A673 (cell line): ENCODE data around the gene MEF2A. TPM values are rescaled to one million over a fixed set of nuclear protein-coding genes. Genes with fewer than 3 reads are reported as not detected.

Source experiments
- BruUV-seq: library from RNA; stranded (reverse); fragments of 400-500 nt; replicated peaks from 2 replicates; lab custom pipeline; 2021; lab: Mats Ljungman, UMichigan
- CTCF ChIA-PET: fragments of 300-600 bp; sonication (Branson Sonifier 250); formaldehyde crosslinking; loops from one replicate; lab custom pipeline; 2022; ENCODE audit warnings: antibody characterized with exemption; lab: Charles Lee
- POLR2A ChIA-PET: fragments of 300-600 bp; sonication (Branson Sonifier 250); formaldehyde crosslinking; loops from one replicate; lab custom pipeline; 2022; ENCODE audit warnings: antibody characterized with exemption; ENCODE audit not compliant: low non-redundant PET; lab: Charles Lee
- DNase-seq: peaks from one replicate; pipeline ENCODE4 v3.0.0-alpha.2; 2015; ENCODE audit warnings: low spot score
- H3K27ac ChIP-seq: fragments of 200-600 bp; sonication (generic); 2 replicates; pipeline ENCODE4 v1.5.1; 2016; ENCODE audit warnings: mixed run types, low read depth, mild to moderate bottlenecking, mixed read lengths, antibody characterized with exemption, low read length; ENCODE audit not compliant: poor library complexity, severe bottlenecking
- H3K27me3 ChIP-seq: fragments of 200-600 bp; sonication (generic); replicated peaks from 2 replicates; pipeline ENCODE4 v1.6.1; 2017; ENCODE audit warnings: mixed run types, low read depth, mild to moderate bottlenecking, mixed read lengths, antibody characterized with exemption, low read length; ENCODE audit not compliant: insufficient read depth, poor library complexity
- H3K36me3 ChIP-seq: fragments of 200-600 bp; sonication (generic); 2 replicates; pipeline ENCODE4 v1.6.1; 2016; ENCODE audit warnings: mixed run types, mild to moderate bottlenecking, mixed read lengths, antibody characterized with exemption, low read length; ENCODE audit not compliant: insufficient read depth, poor library complexity, severe bottlenecking
- H3K4me1 ChIP-seq: fragments of 200-600 bp; sonication (generic); 2 replicates; pipeline ENCODE4 v1.6.1; 2017; ENCODE audit warnings: mixed run types, mild to moderate bottlenecking, mixed read lengths, antibody characterized with exemption, low read length; ENCODE audit not compliant: insufficient read depth, poor library complexity, severe bottlenecking
- H3K4me3 ChIP-seq: fragments of 200-600 bp; sonication (generic); 2 replicates; pipeline ENCODE4 v1.5.1; 2016; ENCODE audit warnings: low read depth, mixed run types, mild to moderate bottlenecking, mixed read lengths, low read length; ENCODE audit not compliant: poor library complexity, severe bottlenecking
- H3K9me3 ChIP-seq: fragments of 200-600 bp; sonication (generic); 2 replicates; pipeline ENCODE4 v1.6.1; 2016; ENCODE audit warnings: mixed run types, low read depth, mild to moderate bottlenecking, mixed read lengths, antibody characterized with exemption, low read length; ENCODE audit not compliant: poor library complexity, severe bottlenecking
- EZH2 ChIP-seq: fragments of 200-600 bp; sonication (generic); IDR thresholded peaks from 2 replicates; pipeline ENCODE4 v1.6.1; 2017; ENCODE audit warnings: borderline replicate concordance, low read depth, mild to moderate bottlenecking, mixed read lengths, antibody characterized with exemption, low read length; ENCODE audit not compliant: poor library complexity, severe bottlenecking
- intact Hi-C: fragments of 100-400 bp; cut with micrococcal nuclease; formaldehyde crosslinking; loops from one replicate; pipeline ENCODE4 v1.10.0; 2022; ENCODE audit not compliant: unreplicated experiment
- total RNA-seq: library from RNA; stranded (reverse); gene quantifications from 2 replicates; pipeline ENCODE4 v1.2.3, GENCODE V29; 2021
- TF ChIP-seq, protein P1 (sequence below): fragments of 300-800, 200-600 bp; sonication (generic); conservative IDR thresholded peaks from 2 replicates; pipeline ENCODE4 v1.5.1; 2017; ENCODE audit warnings: low read depth, mild to moderate bottlenecking, antibody characterized with exemption, low read length, moderate library complexity, mixed read lengths

MEF2A gene
- total RNA-seq, 1 experiment from 2014 or later = 26.4 TPM

DNA sequence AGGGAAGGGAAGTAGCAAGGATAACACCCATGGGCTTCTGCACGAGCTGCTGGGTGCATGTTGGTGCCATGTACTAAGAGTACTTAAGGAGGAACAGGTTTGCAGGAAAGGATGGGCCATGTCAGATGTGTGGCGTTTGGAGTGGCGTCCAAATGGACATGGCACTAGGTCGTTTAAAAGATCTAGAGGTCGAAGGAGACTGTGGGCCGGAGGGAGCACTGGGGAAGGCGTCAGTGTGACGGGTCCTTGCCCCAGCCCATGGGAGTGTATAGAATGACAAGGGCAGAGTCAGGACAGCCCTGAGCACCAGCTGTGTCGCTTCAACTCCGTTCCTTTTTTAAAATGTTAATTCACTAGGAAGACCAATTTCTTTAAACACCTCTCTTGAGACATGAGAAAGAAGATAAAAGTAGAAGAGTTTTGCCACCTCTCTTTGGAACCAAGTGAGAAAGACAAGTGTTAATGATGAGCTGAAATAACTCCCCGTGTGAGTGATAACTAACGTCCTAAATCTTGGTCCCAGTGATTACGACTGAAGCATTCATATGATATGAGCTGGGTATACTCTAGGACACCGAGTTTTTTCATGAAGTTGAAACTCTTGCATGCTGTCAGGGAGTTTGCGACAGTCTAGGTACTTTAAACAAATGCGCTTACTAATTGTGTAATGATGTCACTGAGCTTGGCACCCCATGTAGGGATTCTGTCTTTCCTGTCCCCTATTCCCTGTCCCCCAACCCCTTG lies 143.6 kb downstream of the MEF2A start:
- CTCF ChIA-PET = no interaction called here
- no TSS peak for BruUV-seq
- POLR2A ChIA-PET = no interaction called here
- H3K4me3 ChIP-seq = no peak overlapping the region
- TF ChIP-seq EZH2 = no peak
- TF ChIP-seq, protein P1, sequence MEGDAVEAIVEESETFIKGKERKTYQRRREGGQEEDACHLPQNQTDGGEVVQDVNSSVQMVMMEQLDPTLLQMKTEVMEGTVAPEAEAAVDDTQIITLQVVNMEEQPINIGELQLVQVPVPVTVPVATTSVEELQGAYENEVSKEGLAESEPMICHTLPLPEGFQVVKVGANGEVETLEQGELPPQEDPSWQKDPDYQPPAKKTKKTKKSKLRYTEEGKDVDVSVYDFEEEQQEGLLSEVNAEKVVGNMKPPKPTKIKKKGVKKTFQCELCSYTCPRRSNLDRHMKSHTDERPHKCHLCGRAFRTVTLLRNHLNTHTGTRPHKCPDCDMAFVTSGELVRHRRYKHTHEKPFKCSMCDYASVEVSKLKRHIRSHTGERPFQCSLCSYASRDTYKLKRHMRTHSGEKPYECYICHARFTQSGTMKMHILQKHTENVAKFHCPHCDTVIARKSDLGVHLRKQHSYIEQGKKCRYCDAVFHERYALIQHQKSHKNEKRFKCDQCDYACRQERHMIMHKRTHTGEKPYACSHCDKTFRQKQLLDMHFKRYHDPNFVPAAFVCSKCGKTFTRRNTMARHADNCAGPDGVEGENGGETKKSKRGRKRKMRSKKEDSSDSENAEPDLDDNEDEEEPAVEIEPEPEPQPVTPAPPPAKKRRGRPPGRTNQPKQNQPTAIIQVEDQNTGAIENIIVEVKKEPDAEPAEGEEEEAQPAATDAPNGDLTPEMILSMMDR = no peak
- intact Hi-C loops = loop anchor here (5.0 kb wide), 1 partner anchor 607 kb away; no protein-coding TSS in a partner anchor
- H3K27ac ChIP-seq = no peak overlapping the region
- peaks cover 10% of the 10 kb centered on the region for H3K4me1 ChIP-seq
- no peaks in the 10 kb centered on the region for H3K27me3 ChIP-seq
- H3K36me3 ChIP-seq = peaks cover 3% of the 10 kb centered on the region
- DNase-seq = no peak
- H3K9me3 ChIP-seq = no peaks in the 10 kb centered on the region

DNA sequence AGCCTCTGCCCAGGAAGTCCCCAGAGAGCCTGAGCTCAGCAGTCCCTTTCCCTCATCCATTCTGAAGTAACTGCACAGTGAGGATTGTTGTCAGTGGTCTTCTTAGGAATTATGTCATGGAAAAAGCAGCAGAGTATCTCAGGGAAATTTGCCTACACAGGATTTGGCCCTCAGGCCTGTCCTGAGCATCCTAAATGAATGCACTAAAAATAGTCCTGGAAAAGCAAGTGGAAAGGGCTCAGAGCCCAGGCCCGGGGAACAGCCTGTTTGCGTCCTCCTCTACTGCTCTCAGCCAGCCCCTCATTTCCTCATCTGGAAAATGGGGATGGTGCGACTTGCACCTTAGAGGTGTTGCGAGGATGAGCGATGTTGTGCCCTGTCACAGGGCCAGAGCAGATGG lies 145.8 kb downstream of the MEF2A start:
- Histone ChIP-seq H3K4me1 (peaks cover 20% of the 10 kb centered on the region), H3K27ac (no peak overlapping the region), H3K36me3 (peaks cover 3% of the 10 kb centered on the region), H3K4me3 (no peak overlapping the region), H3K27me3 (no peaks in the 10 kb centered on the region), H3K9me3 (no peaks in the 10 kb centered on the region)
- no peak for DNase-seq
- POLR2A ChIA-PET = no interaction called here
- no TSS peak for BruUV-seq
- CTCF ChIA-PET = no interaction called here
- intact Hi-C loops = no loop called here
- TF ChIP-seq, protein P1 = no peak
- TF ChIP-seq EZH2 = no peak

DNA sequence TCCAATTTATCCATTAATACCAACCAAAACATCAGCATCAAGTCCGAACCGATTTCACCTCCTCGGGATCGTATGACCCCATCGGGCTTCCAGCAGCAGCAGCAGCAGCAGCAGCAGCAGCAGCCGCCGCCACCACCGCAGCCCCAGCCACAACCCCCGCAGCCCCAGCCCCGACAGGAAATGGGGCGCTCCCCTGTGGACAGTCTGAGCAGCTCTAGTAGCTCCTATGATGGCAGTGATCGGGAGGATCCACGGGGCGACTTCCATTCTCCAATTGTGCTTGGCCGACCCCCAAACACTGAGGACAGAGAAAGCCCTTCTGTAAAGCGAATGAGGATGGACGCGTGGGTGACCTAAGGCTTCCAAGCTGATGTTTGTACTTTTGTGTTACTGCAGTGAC lies 146.6 kb downstream of the MEF2A start:
- no peak overlapping the region for H3K4me3 ChIP-seq
- peaks cover 3% of the 10 kb centered on the region for H3K36me3 ChIP-seq
- peaks cover 25% of the 10 kb centered on the region for H3K4me1 ChIP-seq
- no peak for DNase-seq
- intact Hi-C loops = no loop called here
- ChIA-PET POLR2A (no interaction called here), CTCF (no interaction called here)
- BruUV-seq = no TSS peak
- H3K9me3 ChIP-seq = no peaks in the 10 kb centered on the region
- TF ChIP-seq EZH2 = no peak
- TF ChIP-seq, protein P1 = no peak
- H3K27me3 ChIP-seq = no peaks in the 10 kb centered on the region
- no peak overlapping the region for H3K27ac ChIP-seq
